Activated CD8-positive, alpha-beta memory T cell treated with anti-CD3 and anti-CD28 coated beads, Interleukin-2, amount 10 ng/mL, durations not matched to agents 7 days and 5 days (primary cell): ENCODE data around the gene MID1. TPM values are rescaled to one million over a fixed set of nuclear protein-coding genes. Genes with fewer than 3 reads are reported as not detected.

Experiments used
- ATAC-seq: fragments of 150-1000 bp; cut with Tn5 transposase; one replicate; pipeline ENCODE4 v1.10.0; 2021; ENCODE audit warnings: moderate library complexity
- CTCF ChIA-PET: fragments of 350-600 bp; sonication (Branson Sonifier 250); formaldehyde crosslinking; loops from one replicate; lab custom pipeline; 2021; ENCODE audit warnings: antibody characterized with exemption; lab: Charles Lee
- DNase-seq: peaks from one replicate; pipeline ENCODE4 v3.0.0-alpha.2; 2020
- H3K27ac Mint-ChIP-seq: one replicate; pipeline ENCODE4 v1.8.0; 2021; ENCODE audit warnings: mild to moderate bottlenecking, mixed read lengths
- H3K27me3 Mint-ChIP-seq: one replicate; pipeline ENCODE4 v1.8.0; 2021; ENCODE audit warnings: mixed read lengths
- H3K36me3 Mint-ChIP-seq: one replicate; pipeline ENCODE4 v1.8.0; 2021; ENCODE audit warnings: mild to moderate bottlenecking, mixed read lengths
- H3K4me1 Mint-ChIP-seq: one replicate; pipeline ENCODE4 v1.8.0; 2021; ENCODE audit warnings: mixed read lengths
- H3K4me3 Mint-ChIP-seq: one replicate; pipeline ENCODE4 v1.8.0; 2021; ENCODE audit warnings: mild to moderate bottlenecking, moderate library complexity, mixed read lengths
- H3K9me3 Mint-ChIP-seq: one replicate; pipeline ENCODE4 v1.8.0; 2022; ENCODE audit warnings: low read depth, mixed read lengths
- total RNA-seq, 2 experiments: library from RNA; stranded (reverse); gene quantifications; one replicate each; pipeline ENCODE4 v1.2.3, GENCODE V29; 2021

The MID1 gene
- total RNA-seq, 2 experiments from 2014 or later = 0.20 to 0.33 TPM

GRCh38 chrX:10524578-10524977 lies 95.8 kb downstream of the MID1 start:
- H3K9me3 Mint-ChIP-seq = peaks cover 2% of the 10 kb centered on the region
- H3K36me3 Mint-ChIP-seq = no peaks in the 10 kb centered on the region
- no peak overlapping the region for H3K4me3 Mint-ChIP-seq
- ATAC-seq = no peak
- H3K4me1 Mint-ChIP-seq = no peaks in the 10 kb centered on the region
- CTCF ChIA-PET = no interaction called here
- no peak overlapping the region for H3K27ac Mint-ChIP-seq
- no peaks in the 10 kb centered on the region for H3K27me3 Mint-ChIP-seq
- no peak for DNase-seq

GRCh38 chrX:10519761-10520160 lies 100.6 kb downstream of the MID1 start:
- Mint-ChIP-seq H3K27me3 (no peaks in the 10 kb centered on the region), H3K4me1 (no peaks in the 10 kb centered on the region), H3K4me3 (no peak overlapping the region), H3K9me3 (peaks cover 5% of the 10 kb centered on the region), H3K36me3 (no peaks in the 10 kb centered on the region), H3K27ac (no peak overlapping the region)
- no peak for DNase-seq
- CTCF ChIA-PET = no interaction called here
- ATAC-seq = no peak

- Mint-ChIP-seq H3K9me3 (peaks cover 5% of the 10 kb centered on the region), H3K27me3 (no peaks in the 10 kb centered on the region), H3K27ac (no peak overlapping the region), H3K4me3 (no peak overlapping the region), H3K36me3 (no peaks in the 10 kb centered on the region), H3K4me1 (no peaks in the 10 kb centered on the region)
- DNase-seq (no peak), ATAC-seq (no peak)
- CTCF ChIA-PET = no interaction called here
These were observed 101.1 kb downstream of the MID1 start for GRCh38 chrX:10519278-10519677.

GRCh38 chrX:10518073-10518472 lies 102.3 kb downstream of the MID1 start:
- peaks cover 5% of the 10 kb centered on the region for H3K9me3 Mint-ChIP-seq
- no peaks in the 10 kb centered on the region for H3K36me3 Mint-ChIP-seq
- DNase-seq = no peak
- no peak for ATAC-seq
- CTCF ChIA-PET = no interaction called here
- no peaks in the 10 kb centered on the region for H3K27me3 Mint-ChIP-seq
- H3K27ac Mint-ChIP-seq = no peak overlapping the region
- no peaks in the 10 kb centered on the region for H3K4me1 Mint-ChIP-seq
- H3K4me3 Mint-ChIP-seq = no peak overlapping the region

GRCh38 chrX:10516781-10517322 lies 103.5 kb downstream of the MID1 start:
- H3K4me1 Mint-ChIP-seq = no peaks in the 10 kb centered on the region
- H3K9me3 Mint-ChIP-seq = peaks cover 5% of the 10 kb centered on the region
- H3K27me3 Mint-ChIP-seq = no peaks in the 10 kb centered on the region
- CTCF ChIA-PET = no interaction called here
- ATAC-seq (no peak), DNase-seq (no peak)
- no peak overlapping the region for H3K4me3 Mint-ChIP-seq
- no peaks in the 10 kb centered on the region for H3K36me3 Mint-ChIP-seq
- H3K27ac Mint-ChIP-seq = no peak overlapping the region

GRCh38 chrX:10514891-10515290 lies 105.5 kb downstream of the MID1 start:
- peaks cover 3% of the 10 kb centered on the region for H3K9me3 Mint-ChIP-seq
- no peaks in the 10 kb centered on the region for H3K27me3 Mint-ChIP-seq
- CTCF ChIA-PET = no interaction called here
- H3K4me3 Mint-ChIP-seq = no peak overlapping the region
- H3K27ac Mint-ChIP-seq = no peak overlapping the region
- ATAC-seq (no peak), DNase-seq (no peak)
- H3K4me1 Mint-ChIP-seq = no peaks in the 10 kb centered on the region
- H3K36me3 Mint-ChIP-seq = no peaks in the 10 kb centered on the region

- no peak overlapping the region for H3K4me3 Mint-ChIP-seq
- H3K4me1 Mint-ChIP-seq = no peaks in the 10 kb centered on the region
- no peak for ATAC-seq
- H3K9me3 Mint-ChIP-seq = peaks cover 3% of the 10 kb centered on the region
- H3K36me3 Mint-ChIP-seq = no peaks in the 10 kb centered on the region
- no peak for DNase-seq
- H3K27me3 Mint-ChIP-seq = no peaks in the 10 kb centered on the region
- CTCF ChIA-PET = no interaction called here
- no peak overlapping the region for H3K27ac Mint-ChIP-seq
These were observed 106.4 kb downstream of the MID1 start for GRCh38 chrX:10513974-10514373.

- Mint-ChIP-seq H3K27ac (no peak overlapping the region), H3K4me1 (no peaks in the 10 kb centered on the region), H3K27me3 (no peaks in the 10 kb centered on the region), H3K9me3 (peaks cover 3% of the 10 kb centered on the region), H3K4me3 (no peak overlapping the region), H3K36me3 (no peaks in the 10 kb centered on the region)
- CTCF ChIA-PET = no interaction called here
- ATAC-seq = no peak
- no peak for DNase-seq
These were observed 107.6 kb downstream of the MID1 start for GRCh38 chrX:10512741-10513140.

- Mint-ChIP-seq H3K27me3 (no peaks in the 10 kb centered on the region), H3K36me3 (no peaks in the 10 kb centered on the region), H3K27ac (no peak overlapping the region), H3K4me1 (no peaks in the 10 kb centered on the region), H3K4me3 (no peak overlapping the region), H3K9me3 (no peaks in the 10 kb centered on the region)
- CTCF ChIA-PET = no interaction called here
- DNase-seq (no peak), ATAC-seq (no peak)
These were observed 108.1 kb downstream of the MID1 start for GRCh38 chrX:10512258-10512657.

- CTCF ChIA-PET = no interaction called here
- Mint-ChIP-seq H3K36me3 (no peaks in the 10 kb centered on the region), H3K9me3 (no peaks in the 10 kb centered on the region), H3K27ac (no peak overlapping the region), H3K4me1 (no peaks in the 10 kb centered on the region), H3K4me3 (no peak overlapping the region), H3K27me3 (no peaks in the 10 kb centered on the region)
- no peak for ATAC-seq
- DNase-seq = no peak
These were observed 111.0 kb downstream of the MID1 start for GRCh38 chrX:10509397-10509796.

GRCh38 chrX:10508891-10509290 lies 111.5 kb downstream of the MID1 start:
- DNase-seq (no peak), ATAC-seq (no peak)
- CTCF ChIA-PET = no interaction called here
- no peak overlapping the region for H3K27ac Mint-ChIP-seq
- H3K27me3 Mint-ChIP-seq = no peaks in the 10 kb centered on the region
- H3K9me3 Mint-ChIP-seq = no peaks in the 10 kb centered on the region
- H3K4me3 Mint-ChIP-seq = no peak overlapping the region
- no peaks in the 10 kb centered on the region for H3K36me3 Mint-ChIP-seq
- H3K4me1 Mint-ChIP-seq = no peaks in the 10 kb centered on the region

- Mint-ChIP-seq H3K27me3 (no peaks in the 10 kb centered on the region), H3K9me3 (no peaks in the 10 kb centered on the region), H3K27ac (no peak overlapping the region), H3K36me3 (no peaks in the 10 kb centered on the region), H3K4me1 (no peaks in the 10 kb centered on the region), H3K4me3 (no peak overlapping the region)
- ATAC-seq (no peak), DNase-seq (no peak)
- CTCF ChIA-PET = no interaction called here
These were observed 112.5 kb downstream of the MID1 start for GRCh38 chrX:10507876-10508275.

GRCh38 chrX:10507181-10507580 lies 113.2 kb downstream of the MID1 start:
- H3K9me3 Mint-ChIP-seq = no peaks in the 10 kb centered on the region
- no peaks in the 10 kb centered on the region for H3K36me3 Mint-ChIP-seq

GRCh38 chrX:10506781-10507180 lies 113.6 kb downstream of the MID1 start:
- no peak overlapping the region for H3K27ac Mint-ChIP-seq
- H3K36me3 Mint-ChIP-seq = no peaks in the 10 kb centered on the region
- CTCF ChIA-PET = no interaction called here
- H3K9me3 Mint-ChIP-seq = no peaks in the 10 kb centered on the region
- no peak overlapping the region for H3K4me3 Mint-ChIP-seq
- H3K4me1 Mint-ChIP-seq = no peaks in the 10 kb centered on the region
- no peaks in the 10 kb centered on the region for H3K27me3 Mint-ChIP-seq
- DNase-seq (no peak), ATAC-seq (no peak)

More at GRCh38 chrX:10507181-10507580, 113.2 kb downstream of the MID1 start:
- ATAC-seq (no peak), DNase-seq (no peak)
- CTCF ChIA-PET = no interaction called here
- H3K27me3 Mint-ChIP-seq = no peaks in the 10 kb centered on the region
- no peak overlapping the region for H3K27ac Mint-ChIP-seq
- no peaks in the 10 kb centered on the region for H3K4me1 Mint-ChIP-seq
- H3K4me3 Mint-ChIP-seq = no peak overlapping the region

GRCh38 chrX:10505726-10506125 lies 114.7 kb downstream of the MID1 start:
- Mint-ChIP-seq H3K4me3 (no peak overlapping the region), H3K36me3 (no peaks in the 10 kb centered on the region), H3K27me3 (no peaks in the 10 kb centered on the region), H3K27ac (no peak overlapping the region), H3K4me1 (no peaks in the 10 kb centered on the region), H3K9me3 (no peaks in the 10 kb centered on the region)
- DNase-seq (no peak), ATAC-seq (no peak)
- CTCF ChIA-PET = no interaction called here
